ENCODE results near the gene ZNF521.
A peak's percentile ranks its signal among the peaks of the same experiment; 100 is the strongest.

The ZNF521 gene

DNA sequence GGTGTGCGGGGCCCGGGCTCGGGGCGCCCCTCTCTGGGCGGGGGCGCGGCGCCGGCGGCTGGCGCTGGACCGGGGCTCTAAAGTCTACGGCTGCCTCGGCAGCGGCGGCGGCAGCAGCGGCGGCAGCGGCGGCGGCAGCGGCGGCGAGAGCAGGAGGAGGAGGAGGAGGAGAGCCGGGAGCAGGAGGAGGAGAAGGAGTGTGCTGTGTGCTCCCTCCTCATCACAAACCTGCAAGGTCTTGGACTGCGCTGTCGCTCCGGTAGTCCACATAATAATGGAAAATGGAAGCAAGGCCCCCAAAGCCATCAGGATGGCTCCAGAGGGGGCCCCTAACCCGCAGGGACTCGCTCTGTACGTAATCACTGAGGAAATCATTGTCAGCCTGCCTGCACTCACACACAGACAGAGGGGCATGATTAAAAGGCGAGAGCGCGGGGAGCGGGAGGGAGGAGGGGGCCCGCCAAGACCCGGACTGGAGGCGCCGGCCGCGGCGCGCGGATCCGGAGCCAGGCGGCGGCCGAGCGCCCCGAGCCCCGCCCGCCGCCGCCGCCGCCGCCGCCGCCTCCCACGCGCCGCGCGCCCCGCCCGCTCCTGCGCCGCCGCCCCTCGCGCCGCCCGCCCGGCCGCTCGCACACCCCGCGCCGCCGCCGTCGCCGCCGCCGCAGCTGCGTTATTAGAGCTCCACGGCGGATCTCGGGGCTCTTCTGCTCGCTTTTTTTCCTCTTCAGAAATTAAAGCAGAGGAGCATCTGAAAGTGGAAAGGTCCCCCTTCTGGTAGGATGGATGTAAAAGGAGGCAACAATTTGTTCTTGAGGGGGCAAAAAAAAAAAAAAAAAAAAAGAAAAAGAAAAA lies at the start of gene ZNF521:
Gene ZNF521, minus strand, starts transcription at position 390 of the 852 bp plus-strand sequence. CDS start 1,220 bp downstream, outside the sequence.
- DNase-seq (ENCODE audit: low spot score) = peak; percentile 6

DNA sequence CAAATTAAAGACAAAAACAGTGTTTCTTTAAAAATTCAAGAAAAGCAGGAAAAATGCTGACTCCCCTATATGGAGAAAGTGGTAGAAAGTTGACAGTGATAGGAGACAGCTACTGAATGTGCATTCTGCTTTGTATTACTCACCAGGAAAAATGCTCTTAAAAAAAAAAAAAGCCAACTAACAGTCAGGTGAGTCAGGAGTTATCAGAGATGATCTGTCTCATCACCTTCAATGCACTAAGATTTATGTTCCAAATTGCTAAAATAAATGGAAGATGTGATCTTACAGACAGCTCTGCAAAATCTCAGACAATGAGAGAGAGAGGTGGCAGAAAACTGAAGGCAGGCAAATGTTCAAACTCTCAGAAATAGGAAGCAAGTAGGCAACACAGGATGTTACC lies 47.6 kb upstream of the ZNF521 start:
- no peak for DNase-seq (ENCODE audit: low spot score)

DNA sequence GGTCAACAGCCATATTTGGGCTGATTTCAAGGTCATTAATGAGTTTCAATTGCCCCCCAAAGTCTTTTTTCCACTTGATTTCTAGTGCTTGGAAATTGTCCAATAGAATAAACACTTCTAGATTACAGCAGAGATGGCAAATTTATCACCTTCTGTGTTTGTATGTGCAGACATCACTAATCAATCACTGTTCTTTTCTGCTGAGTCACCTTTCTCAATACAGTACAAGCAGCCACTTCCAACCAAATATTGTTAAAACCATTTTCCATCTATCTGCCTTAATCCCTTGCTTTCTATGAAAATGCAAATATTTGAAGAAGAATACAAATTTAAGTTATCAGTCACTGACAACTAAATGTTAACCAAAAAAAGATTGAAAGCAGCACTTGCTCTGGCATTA lies 40.2 kb upstream of the ZNF521 start:
- DNase-seq (ENCODE audit: low spot score) = no peak

DNA sequence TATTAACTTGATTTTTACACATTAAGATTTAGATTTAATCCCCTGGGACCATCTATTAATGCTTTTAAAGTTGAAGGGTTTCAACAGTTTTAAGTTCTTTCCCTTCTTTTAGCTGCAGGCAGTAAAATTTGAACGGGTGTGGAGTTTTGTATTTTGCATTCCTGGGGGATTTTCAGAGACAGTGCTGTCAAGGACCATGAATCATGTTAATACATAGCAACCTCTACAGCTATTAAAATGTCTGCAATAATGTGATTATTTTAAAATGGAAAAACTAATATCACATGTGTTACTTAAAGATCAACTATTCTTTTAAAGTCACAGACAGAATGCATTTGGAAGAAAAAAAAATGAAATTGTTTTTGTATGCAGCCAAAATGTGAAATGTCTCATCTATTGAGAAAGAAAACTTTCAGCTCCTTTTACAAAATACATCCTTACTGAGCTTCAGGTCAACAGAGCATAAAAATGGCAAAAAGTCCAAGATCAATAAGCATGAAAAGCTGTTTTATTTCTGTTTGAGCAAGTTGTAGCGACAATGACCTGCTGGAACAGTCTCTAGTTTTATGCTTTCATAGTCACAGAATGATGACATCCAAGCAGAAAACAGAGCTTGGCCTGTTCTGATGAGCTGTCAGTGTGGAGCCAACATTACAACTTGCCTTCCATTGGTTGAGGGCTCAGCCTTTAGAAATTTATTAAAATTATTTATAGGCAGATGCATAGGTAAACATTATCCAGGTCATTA lies 21.6 kb upstream of the ZNF521 start:
- no peak for DNase-seq (ENCODE audit: low spot score)

DNA sequence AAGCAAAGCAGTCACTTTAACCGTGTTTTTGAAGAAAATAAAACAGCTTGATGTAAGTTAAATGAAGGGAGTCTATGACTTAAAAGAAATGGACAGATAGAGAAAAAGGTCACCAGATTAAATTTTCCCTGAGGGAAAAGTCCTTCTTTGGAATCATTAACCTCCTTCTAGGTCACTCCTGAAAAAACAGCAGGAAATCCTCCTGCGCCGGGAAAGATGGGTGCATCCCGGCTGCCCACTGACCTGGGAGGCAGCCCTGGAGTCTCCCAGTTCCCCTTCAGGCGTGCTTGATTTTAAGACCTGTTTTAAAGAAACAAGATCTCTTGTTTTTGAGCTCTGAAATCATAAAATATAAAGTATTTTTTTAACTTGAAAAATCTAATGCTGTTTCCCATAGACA lies 18.4 kb upstream of the ZNF521 start:
- DNase-seq (ENCODE audit: low spot score) = no peak

DNA sequence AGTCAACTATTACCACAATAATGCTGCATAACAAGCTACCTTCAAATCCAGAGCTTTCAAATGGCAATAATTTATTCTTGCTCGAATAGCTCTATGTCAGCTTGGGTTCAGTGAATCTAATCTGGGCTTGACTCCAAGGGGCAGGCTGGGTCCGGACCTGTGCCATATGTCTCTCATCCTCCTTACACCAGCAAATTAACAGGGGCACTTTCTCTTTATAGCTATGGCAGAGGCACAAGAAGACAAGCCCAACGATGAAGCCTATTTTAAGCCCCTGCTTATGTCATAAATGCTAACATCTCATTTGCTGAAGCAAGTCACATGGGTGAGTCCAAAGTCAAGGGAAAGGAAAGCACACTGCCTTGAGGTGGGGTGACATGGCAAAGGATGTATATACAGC lies 13.3 kb upstream of the ZNF521 start:
- DNase-seq (ENCODE audit: low spot score) = no peak

DNA sequence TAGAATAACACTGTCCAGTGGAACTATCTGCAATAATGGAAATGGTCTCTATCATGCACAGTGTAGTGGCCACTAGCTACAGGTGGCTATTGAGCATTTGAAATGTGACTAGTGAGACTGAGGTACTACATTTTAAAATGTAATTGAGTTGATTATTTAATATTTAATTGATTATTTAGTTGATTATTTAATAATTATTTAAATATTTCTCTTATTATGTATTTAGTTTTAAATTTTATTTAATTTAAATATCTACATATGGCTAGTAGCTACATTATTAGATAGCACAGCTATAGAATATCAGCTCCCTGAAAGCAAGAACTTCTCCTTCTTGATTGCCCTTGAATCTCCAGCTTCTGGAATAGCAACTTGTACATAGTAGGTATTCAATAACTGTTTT lies 12.8 kb upstream of the ZNF521 start:
- DNase-seq (ENCODE audit: low spot score) = no peak

DNA sequence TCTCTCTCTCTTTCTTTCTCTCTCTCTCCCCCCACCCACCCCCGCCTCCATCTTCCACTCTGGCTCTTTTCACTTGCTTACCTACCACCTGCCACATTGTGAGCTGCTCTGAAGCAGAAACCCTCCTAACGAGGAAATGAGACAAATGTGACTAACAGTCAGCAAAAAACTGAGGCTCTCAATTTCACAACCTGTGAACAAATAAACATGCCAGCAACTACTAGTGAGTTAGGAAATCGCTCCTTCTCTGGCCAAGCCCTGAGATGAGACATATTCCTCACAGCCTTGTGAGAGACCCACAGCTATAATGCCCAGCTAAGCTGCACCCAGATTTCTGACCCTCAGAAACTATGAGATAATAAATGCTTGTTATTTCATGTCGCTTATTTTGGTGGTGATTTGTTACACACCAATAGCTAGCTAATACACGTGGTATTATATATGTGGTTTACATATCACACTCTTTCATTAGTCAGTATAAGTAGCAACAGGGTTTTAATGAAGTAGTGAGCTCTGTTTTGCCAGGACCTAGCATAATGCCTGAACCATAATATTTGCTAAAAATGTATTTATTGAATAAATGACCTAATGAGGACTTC lies 8.4 kb upstream of the ZNF521 start:
- DNase-seq (ENCODE audit: low spot score) = no peak

DNA sequence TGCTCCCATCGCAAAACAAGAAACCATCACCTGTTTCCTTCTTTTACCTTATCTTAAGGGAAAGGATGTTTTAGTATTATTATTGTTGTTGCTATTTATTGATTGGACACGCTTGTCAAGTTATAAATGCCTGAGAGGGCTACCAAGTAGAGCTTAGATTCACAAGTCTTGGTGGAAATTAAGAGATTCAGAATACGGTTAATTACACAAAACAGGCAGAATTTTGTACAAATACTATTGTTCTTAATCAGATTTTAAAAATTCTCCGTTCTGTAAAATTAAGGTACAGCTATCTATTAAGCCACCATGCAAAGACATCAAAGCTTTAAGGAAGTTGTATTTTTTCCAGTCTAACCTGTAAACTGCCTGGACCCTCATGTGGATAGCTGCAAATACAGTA lies 1.1 kb upstream of the ZNF521 start:
- no peak for DNase-seq (ENCODE audit: low spot score)

DNA sequence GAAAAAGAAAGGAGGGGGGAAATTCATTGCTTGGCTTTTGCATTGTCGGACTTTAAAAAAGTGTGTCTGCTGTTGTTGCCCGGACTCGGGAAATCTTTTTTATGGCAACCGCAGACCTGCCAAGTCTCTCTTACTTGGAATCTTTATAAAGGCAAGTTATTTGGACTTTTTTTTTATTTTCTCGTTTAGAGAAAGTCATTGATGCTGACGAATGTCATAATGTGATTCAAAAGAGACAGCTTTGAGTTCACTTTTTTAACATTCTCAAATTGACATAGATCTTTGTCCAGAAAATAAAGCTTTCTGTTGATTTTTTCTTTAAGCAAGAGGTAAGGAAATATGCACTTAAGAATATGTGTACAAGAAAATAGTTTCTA lies 651 bp upstream of the ZNF521 start:
- no peak for DNase-seq (ENCODE audit: low spot score)

DNA sequence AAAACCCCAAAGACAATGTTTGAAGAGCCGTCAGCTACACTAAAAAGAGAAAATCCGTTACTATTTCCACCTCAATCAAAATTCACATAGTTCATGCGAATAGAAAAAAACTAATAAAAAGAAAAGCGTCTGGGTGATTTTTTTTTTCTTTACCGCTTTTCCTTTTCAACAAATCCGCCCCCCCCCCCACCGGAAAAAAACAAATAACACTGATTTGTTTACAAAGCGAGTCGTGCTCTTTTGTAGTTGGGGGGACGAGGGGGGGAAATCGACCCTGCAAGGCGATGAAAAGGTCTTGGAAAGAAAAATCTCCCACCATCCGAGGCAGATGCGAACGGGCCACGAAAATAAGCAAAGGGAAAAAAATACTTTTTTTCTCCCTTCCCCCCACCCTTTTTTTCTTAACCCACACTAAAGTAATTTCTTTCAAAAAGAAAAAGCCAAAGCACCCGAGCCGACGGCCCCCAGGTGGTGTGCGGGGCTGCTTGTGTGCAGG lies 638 bp downstream of the ZNF521 start:
- no peak for DNase-seq (ENCODE audit: low spot score)

DNA sequence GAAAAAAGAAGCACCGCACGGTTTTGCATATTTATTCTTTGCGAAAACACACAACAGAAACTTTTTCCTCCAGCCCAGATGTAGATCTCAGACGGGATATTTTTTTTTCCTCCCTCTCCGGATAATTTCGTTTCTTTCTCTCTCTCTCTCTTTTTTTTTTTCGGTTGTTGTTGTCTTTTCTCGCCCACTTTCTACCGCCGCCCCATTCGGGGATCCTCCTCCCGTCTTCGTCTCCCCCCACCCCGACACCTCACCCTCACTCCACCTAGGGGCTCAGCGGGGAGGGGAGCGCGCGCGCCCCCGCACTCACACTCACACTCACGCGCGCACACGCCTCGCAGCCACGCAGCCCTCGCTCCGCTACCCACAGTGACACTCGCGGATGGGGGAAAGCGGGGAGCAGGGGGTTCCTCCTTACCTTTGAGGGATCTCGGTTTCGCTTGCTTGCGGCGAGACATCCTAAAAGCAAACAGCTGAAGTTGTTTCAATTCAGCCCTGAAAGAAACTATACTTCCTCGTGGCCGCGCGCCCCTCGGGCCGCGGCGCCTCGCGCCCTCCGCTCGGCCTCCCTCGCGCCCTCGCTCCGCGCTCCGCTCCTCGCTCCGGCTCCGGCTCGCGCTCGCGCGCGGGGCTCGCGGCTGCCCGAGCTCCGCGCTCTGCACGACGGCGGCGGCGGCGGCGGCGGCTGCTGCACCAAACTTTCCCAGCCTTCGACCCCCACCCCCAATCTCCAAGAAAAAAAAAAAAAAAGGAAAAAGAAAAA lies 1.3 kb downstream of the ZNF521 start:
- no peak for DNase-seq (ENCODE audit: low spot score)

DNA sequence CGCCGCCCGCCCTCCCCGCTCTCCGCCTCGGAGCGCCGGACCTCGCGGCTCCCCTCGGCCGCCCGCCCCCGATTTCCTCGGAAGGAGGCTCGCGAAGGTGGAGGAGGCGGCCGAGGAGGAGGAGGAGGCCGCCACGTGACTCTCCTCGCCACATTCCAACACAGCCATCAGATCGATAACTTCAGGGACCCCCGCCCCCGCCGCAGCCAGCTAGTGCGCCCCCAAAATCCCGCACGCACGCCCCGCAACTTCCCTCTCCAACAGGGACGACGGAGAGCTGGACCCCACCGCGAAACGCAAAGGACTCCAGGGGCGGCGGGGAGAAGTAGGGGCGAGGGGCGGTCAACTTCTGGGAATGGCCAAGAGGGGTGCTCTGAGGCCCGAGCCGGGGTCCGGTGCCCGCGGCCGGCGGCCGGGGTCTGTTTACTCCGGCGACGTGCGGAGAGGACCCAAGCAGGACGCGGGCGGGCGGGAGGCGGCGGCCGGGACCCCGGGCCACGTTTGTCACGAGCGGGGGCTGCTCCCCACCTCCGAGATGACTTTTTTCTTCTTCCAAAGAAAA lies 2.0 kb downstream of the ZNF521 start:
- no peak for DNase-seq (ENCODE audit: low spot score)

DNA sequence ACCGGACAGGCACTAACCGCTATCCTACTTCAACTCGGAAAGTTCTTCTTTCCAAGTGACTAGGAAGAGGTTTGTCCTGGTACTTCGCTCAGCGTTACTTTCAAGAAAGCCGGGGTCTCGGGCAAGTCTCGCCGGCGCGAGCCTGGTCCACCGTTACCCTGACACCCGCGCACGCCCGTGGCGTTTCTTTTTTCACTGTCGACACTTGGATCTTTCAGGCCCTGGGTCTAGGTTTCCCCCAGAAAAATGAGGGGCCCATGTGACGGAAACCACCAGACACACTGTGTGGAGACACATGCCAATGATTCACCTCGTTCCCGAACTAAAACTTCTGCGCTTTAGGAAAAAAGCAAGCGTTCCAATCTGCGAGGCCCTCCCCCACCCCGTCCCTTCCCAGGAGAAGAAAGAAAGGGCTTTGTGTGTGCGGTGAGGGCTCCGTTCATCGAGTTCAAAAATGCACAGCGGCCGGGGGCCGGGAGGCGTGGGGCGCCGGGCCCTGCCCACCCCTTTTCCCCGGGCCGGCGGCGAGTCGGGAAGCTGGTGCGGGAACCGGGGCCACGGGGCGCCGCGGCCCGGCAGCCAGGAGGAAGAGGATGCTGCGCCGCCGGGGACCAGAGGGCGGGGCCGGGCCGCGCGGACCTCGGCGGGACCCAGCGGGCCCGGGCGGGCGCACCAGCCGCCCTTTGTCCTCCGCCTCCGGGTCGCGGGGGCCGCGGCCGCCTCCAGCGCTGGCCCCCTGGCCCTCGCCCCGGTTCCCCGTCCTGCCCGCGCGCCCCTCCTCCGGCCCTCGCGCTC lies 2.6 kb downstream of the ZNF521 start:
- no peak for DNase-seq (ENCODE audit: low spot score)

DNA sequence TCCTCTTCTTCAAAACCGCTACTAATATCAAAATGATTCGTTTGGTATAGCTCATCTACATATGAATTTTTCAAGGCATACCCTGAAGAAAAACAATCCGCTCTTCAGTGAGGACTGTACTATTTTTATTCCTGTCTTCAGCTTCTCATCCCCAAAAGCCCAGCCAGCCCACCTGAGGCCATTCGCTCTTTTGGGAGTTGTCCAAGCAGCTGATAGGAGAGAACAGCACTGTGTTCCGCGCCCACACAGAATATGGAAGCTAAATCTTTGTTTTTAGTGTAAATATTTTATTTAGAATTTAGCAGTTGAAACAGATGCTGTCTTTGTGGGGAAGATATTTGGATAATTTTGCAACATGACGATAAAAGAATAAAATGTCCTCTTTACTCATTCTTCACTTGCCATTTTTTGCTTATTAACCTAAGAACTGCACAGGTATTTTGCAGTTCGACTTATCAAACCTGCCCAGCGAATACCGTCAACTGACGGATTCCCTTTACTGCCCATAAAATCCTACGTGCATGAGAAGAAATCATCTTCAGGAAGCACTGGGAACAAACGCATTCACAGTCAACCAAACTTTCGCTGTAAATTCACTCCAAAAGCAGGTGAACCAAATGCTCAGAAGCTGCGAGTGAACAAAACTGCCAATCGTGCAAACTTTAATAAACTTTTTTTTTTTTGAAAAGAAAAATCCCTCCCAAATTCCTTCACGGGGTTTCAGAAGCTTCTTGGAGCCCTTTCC lies 3.4 kb downstream of the ZNF521 start:
- no peak for DNase-seq (ENCODE audit: low spot score)

DNA sequence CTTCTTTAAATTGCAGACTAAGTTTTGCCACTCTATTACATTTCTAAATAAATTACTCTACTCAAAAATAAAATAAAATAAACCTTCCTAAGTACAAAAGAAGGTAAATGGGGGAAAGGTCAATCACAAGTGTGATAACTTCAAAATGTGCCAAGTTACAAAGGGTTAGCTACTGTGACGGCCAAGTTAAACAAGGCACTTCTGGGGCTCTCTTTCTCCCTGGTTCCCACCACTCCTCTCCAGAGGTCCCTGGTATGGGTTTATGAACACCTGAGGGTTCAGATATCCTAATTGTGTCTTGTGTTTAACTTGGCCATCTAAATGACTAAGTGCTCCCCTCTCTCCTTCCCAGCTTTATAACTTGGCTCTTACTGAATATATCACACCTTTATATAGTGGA lies 5.4 kb downstream of the ZNF521 start:
- no peak for DNase-seq (ENCODE audit: low spot score)

DNA sequence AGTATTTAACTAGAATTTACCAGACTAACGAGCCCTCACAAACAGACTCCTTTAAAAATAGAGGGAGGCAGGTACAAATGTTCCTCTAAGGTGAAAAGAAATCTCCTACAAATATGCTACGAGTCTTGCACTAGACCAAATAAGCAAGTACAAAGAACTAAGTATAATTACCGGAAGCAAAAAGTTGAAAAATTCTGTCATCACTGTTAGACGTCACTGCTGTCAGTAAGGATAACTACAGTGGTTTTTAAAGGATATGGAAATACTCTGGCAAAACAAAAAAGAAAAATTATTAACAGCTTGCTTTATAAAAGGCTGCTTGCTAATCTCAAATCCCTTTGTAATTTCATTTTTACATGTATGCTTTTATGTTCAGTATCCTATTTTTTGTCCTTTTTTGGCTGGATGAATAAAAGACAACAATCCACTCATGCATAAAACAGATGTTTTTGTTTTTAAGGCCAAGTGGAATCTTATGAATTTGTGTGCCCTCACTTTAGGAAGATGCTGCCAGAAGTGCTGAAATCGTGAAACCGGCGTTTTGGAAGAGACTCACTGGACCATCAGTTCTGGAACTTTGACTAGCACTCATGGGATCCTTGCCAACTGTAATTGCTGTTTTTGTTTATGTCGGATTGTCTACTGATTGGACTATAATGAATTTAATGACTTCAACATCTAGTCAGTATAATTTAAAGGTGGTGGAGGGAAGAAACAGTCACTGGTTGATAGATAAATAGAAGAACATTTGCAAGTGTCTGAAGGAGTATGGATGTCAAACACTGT lies 6.7 kb downstream of the ZNF521 start:
- DNase-seq (ENCODE audit: low spot score) = no peak

DNA sequence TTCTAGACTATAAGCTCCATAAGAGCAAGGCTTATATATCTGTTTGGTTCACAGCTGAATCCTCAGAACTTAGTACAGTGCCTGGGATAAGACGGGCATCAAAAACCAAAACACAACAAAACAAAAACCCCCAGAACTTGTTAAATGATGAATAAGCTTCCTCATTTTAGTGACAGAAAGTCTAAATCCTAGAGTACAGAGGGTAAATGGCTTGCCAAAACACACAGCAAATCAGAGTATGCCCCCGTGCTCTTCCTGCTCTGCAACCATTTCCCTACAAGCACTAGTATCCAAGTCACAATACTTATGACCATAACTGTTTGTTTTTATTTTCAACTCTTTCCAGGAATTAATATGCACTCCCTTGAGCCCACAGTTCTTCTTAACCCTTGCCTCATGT lies 10.1 kb downstream of the ZNF521 start:
- DNase-seq (ENCODE audit: low spot score) = no peak

DNA sequence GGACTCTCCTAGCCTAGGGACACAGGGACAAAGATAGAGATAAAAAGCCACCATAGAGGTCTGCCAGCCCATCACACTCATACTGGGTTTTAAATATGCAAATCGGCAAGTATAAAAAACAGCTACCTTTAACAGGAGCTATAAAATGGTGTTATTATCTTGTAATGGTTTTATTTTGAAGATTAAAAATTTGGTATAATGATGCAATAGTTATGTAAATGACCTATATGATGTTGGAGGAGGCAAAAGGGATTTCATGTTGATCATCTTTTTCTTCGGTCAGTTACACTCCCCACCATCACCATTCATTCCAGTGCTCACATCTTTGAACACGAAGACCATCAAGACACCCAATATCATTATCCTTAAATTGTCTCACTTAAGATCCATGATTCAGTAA lies 11.2 kb downstream of the ZNF521 start:
- no peak for DNase-seq (ENCODE audit: low spot score)

Measured in CD4-positive, alpha-beta T cell treated with Interleukin-2 at 100 ng/mL for 4 hours (primary cell).